ENCODE results near the gene PROK2.
A peak's percentile ranks its signal among the peaks of the same experiment; 100 is the strongest.

The PROK2 gene

GRCh38 chr3:71786217-71786549, 1.2 kb upstream of the PROK2 start:
- no peak for DNase-seq

GRCh38 chr3:71785532-71786216, 726 bp upstream of the PROK2 start:
- no peak for DNase-seq

GRCh38 chr3:71784201-71784913, 591 bp downstream of the PROK2 start:
- peak; percentile 25 for DNase-seq

- DNase-seq: no peak
Measured at GRCh38 chr3:71783152-71783551, 1.8 kb downstream of the PROK2 start.

- no peak for DNase-seq
Measured at GRCh38 chr3:71780430-71780829, 4.5 kb downstream of the PROK2 start.

- DNase-seq: peak; percentile 83
Measured at GRCh38 chr3:71779674-71780377, 5.1 kb downstream of the PROK2 start.

- no peak for DNase-seq
Measured at GRCh38 chr3:71778353-71778752, 6.6 kb downstream of the PROK2 start.

GRCh38 chr3:71776538-71776937, 8.4 kb downstream of the PROK2 start:
- peak; percentile 42 for DNase-seq

- DNase-seq: no peak
Measured at GRCh38 chr3:71771884-71772283, 13.1 kb downstream of the PROK2 start.

GRCh38 chr3:71771126-71771525, 13.8 kb downstream of the PROK2 start:
- DNase-seq: no peak

- no peak for DNase-seq
Measured at GRCh38 chr3:71763426-71763825, 21.5 kb downstream of the PROK2 start.

- DNase-seq: no peak
Measured at GRCh38 chr3:71760140-71760539, 24.8 kb downstream of the PROK2 start.

GRCh38 chr3:71759401-71759800, 25.5 kb downstream of the PROK2 start:
- no peak for DNase-seq

- DNase-seq: no peak
Measured at GRCh38 chr3:71758091-71758490, 26.9 kb downstream of the PROK2 start.

GRCh38 chr3:71754610-71755253, 30.2 kb downstream of the PROK2 start:
- DNase-seq: no peak

- DNase-seq: peak; percentile 43
Measured at GRCh38 chr3:71753701-71754609, 31.0 kb downstream of the PROK2 start, which contains the start of gene GPR27. TSS of gene GPR27 (plus strand) at chr3:71753855. CDS start at chr3:71754050, 195 bp downstream.

- DNase-seq: no peak
Measured at GRCh38 chr3:71752831-71753700, 31.9 kb downstream of the PROK2 start.

- no peak for DNase-seq
Measured at GRCh38 chr3:71751602-71752001, 33.3 kb downstream of the PROK2 start.

GRCh38 chr3:71744738-71745137, 40.2 kb downstream of the PROK2 start:
- no peak for DNase-seq

- no peak for DNase-seq
Measured at GRCh38 chr3:71742621-71743020, 42.3 kb downstream of the PROK2 start.

- no peak for DNase-seq
Measured at GRCh38 chr3:71734881-71735280, 50.1 kb downstream of the PROK2 start.
